ENCODE results near the gene ADCK1.

DNA sequence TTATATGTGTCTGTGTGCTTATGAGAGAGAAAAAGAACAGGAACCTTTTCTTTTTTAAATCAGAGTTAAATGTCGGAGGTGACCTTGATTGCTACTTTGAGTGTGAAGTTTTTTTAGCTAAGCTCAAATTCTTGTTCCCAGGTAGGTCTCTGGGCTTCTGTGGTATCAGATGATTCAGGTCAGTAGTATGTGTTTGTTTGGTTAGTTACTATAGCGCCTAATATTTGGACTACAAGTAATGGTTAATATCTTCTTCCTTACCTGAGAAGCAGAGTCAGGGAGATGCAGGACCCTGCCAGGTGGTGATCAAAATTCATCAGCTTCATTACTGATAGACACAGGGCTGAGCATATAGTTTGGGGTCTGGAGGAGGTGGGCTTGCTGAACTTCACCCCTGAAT is 30.8 kb downstream of the ADCK1 start:
- TF ChIP-seq, protein P1, sequence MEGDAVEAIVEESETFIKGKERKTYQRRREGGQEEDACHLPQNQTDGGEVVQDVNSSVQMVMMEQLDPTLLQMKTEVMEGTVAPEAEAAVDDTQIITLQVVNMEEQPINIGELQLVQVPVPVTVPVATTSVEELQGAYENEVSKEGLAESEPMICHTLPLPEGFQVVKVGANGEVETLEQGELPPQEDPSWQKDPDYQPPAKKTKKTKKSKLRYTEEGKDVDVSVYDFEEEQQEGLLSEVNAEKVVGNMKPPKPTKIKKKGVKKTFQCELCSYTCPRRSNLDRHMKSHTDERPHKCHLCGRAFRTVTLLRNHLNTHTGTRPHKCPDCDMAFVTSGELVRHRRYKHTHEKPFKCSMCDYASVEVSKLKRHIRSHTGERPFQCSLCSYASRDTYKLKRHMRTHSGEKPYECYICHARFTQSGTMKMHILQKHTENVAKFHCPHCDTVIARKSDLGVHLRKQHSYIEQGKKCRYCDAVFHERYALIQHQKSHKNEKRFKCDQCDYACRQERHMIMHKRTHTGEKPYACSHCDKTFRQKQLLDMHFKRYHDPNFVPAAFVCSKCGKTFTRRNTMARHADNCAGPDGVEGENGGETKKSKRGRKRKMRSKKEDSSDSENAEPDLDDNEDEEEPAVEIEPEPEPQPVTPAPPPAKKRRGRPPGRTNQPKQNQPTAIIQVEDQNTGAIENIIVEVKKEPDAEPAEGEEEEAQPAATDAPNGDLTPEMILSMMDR (IDR thresholded peaks at IDR 0.05; ENCODE audit: insufficient read depth, low read length, poor library complexity, severe bottlenecking) = no peak
- no peak for TF ChIP-seq EZH2phosphoT487 (conservative IDR thresholded peaks at IDR 0.05; ENCODE audit: low read length)
